ENCODE measurements around the gene MOB3B.

GRCh38 chr9:27336126-27336525 is 193.5 kb downstream of the MOB3B start:
- TF ChIP-seq, protein P1, sequence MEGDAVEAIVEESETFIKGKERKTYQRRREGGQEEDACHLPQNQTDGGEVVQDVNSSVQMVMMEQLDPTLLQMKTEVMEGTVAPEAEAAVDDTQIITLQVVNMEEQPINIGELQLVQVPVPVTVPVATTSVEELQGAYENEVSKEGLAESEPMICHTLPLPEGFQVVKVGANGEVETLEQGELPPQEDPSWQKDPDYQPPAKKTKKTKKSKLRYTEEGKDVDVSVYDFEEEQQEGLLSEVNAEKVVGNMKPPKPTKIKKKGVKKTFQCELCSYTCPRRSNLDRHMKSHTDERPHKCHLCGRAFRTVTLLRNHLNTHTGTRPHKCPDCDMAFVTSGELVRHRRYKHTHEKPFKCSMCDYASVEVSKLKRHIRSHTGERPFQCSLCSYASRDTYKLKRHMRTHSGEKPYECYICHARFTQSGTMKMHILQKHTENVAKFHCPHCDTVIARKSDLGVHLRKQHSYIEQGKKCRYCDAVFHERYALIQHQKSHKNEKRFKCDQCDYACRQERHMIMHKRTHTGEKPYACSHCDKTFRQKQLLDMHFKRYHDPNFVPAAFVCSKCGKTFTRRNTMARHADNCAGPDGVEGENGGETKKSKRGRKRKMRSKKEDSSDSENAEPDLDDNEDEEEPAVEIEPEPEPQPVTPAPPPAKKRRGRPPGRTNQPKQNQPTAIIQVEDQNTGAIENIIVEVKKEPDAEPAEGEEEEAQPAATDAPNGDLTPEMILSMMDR (conservative IDR thresholded peaks at IDR 0.05; ENCODE audit: low read depth, low read length): no peak
- TF ChIP-seq EZH2 (IDR thresholded peaks at IDR 0.05; ENCODE audit: low read length, unreplicated experiment) (no peak), EZH2phosphoT487 (IDR thresholded peaks at IDR 0.05; ENCODE audit: borderline replicate concordance, low read length) (no peak)

Data from PC-3 (cell line).